Suppressor macrophage treated with lipopolysaccharide for 1 hour (primary cell): ENCODE measurements around the gene TMEM130.
"Not testable (repeated sequence)": the region's sequence is repeated elsewhere in the genome, so short reads cannot be mapped to it uniquely, and the experiment has no call there.

Experiments used
- DNase-seq, 3 donors: peaks; one replicate each; pipeline ENCODE4 v3.0.0-alpha.2; 2020 to 2022

The TMEM130 gene

DNA sequence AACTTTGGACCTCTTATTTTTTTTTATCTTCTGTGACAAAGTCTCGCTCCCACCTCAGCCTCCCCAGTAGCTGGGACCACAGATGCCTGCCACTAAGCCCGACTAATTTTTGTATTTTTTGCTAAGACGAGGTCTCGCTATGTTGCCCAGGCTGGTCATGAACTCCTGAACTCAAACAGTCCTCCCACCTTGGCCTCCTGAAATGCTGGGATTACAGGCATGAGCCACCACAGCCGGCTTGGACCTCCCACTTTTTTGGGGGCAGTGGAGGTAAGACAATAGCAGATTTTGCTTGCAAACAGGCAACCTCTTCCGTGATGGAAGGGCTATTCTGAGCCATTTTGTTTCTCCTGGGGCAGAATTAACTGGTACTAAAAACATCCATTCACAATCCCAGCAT, 7.3 kb upstream of the TMEM130 start:
- DNase-seq = no peak

DNA sequence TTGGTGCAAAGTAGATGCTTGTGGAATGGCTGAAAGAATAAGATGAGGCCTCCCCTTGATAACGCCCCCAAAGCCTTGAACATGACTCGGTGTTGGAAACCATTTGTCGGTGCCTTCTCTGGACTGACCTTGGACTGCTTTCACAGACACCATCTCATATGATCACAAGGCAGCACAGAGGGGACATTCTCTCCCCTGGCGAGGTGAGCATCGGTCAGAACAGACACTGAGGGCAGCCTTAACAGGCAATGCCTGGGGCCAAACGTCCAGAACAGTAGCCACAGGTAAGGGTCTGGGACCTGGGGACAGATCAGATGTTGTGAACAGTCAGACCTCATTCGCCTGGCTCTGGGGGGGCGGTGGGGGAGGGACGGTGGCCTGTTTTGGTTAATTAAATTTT, 5.7 kb upstream of the TMEM130 start:
- DNase-seq = no peak

- DNase-seq = no peak
Observed at GRCh38 chr7:98874942-98875341, 5.1 kb upstream of the TMEM130 start.

DNA sequence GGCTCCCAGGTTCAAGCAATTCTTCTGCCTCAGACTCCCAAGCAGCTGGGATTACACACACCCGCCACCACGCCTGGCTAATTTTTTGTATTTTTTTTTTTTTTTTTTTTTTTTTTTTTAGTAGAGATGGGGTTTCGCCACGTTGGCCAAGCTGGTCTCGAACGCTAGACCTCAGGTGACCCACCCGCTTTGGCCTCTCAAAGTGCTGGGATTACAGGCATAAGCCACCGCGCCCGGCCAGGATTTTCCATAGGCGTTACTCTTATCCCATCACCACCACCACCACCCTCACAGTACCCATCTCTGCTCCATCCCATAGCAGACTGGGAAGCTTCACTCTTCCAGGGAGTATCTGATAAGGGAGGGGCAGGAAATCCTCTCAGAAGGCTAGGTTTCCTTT, 3.8 kb upstream of the TMEM130 start:
- not testable (repeated sequence) for DNase-seq

DNA sequence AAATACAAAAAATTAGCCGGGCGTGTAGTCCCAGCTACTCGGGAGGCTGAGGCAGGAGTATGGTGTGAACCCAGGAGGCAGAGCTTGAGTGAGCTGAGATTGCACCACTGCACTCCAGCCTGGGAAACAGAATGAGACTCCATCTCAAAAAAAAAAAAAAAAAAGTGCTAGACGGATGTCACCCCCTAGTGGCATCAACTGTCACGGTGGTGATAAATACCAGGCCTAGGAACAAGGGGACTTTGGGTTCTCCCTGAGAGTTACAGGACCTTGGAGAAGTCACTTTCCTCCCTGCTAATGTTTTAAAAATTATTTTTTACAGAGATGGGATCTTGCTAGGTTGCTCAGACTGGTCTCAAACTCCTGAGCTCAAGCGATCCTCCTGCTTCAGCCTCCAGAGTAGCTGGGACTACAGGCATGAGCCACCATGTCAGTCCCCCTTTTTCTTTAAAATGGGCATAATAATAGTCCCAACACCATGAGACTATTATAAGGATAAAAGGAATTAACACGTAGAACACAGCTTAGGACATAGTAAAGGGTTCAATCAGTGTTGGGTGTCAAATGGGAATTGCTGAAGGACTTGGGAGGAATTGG, 2.6 kb upstream of the TMEM130 start:
- peak; percentile 65 to 75 (median 69) for DNase-seq

GRCh38 chr7:98870807-98871491, 1.1 kb upstream of the TMEM130 start:
- DNase-seq = no peak

DNA sequence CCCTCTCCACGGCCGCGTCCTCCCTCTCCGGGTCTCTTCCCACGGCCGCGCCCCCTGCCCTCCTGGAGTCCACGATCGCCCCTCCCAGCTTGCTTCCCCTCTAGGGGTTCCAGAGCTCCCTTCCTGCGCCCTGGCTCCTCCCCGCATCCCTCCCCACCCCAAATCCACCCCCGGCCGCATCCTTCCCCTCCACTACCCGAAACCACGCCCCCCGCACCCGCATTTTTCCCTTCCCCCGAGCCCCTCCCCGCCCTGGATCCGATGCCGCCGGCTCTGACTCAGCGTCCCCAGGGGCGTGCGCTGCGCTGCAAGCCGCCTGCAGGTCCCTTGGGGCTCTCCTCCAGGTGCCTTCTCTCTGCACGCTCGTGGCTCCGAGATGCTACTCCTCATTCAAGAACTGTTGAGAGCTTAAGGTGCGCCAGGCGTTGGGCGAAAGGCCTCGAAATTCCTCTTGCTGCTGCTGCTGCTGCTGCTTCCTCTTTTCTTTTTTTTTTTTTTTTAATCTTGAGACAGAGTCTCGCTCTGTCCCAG, 372 bp upstream of the TMEM130 start:
- DNase-seq = peak; percentile 57 to 80 (median 74)

DNA sequence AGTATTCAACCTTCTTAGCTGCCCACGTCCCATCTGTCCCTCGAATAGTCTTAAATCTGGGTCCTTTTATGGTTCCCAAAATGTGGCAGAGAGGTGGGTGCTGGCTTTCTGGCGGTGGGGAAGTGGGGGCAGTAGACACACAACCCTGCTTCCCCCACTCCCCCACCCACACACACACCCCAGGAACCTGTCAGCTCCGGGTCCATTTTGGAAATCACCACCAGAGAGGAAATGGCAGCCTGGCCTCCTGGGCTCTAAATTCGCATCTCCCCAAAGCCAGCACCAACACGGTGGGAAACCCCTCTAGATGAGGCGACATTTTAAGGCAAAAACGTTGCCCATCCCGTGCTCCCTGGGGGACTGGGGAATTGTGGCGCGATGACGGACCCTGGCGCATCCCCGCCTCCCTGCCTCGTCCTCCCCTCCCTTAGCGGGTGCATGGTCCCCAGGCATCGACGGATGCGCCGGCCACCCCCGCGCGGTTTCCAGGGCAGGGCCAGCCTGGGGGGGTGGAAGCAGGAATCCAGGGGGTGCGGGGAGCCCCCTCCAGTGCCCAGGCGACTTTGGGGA, 702 bp downstream of the TMEM130 start:
- DNase-seq = peak in 1 of 3 donors; percentile 5

- DNase-seq = peak; percentile 37 to 63 (median 60)
Observed at GRCh38 chr7:98868450-98868849, 1.4 kb downstream of the TMEM130 start.

DNA sequence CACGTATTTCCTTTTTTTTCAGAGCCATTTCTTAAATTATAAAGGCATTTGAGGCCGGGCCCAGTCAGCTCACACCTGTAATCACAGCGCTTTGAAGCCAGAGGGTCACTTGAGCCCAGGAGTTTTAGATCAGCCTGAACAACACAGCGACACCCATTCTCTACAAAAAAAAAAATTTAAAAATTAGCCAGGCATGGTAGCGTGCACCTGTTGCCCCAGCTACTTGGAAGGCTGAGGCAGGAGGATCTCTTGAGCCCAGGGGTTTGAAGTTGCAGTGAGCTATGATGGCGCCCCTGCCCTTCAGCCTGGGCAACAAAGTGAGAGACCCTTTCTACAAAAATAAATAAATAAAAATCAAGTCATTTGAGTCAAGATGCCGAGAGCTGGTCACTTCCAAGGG, 3.0 kb downstream of the TMEM130 start:
- no peak for DNase-seq

DNA sequence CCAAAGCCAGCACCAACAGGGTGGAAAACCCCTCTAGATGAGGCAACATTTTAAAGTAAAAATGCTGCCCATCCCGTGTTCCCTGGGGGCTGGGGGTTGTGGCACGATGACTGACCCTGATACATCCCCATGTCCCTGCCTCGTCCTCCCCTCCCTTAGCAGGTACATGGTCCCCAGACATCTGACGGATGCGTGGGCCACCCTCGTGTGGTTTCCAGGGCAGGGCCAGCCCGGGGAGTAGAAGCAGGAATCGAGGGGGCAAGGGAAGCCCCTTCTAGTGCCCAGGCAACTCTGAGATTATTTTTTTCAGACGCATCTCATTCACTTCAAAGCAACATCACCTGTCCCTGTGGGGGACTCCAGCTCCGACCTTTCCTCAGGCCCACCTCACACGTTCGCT, 3.5 kb downstream of the TMEM130 start:
- no peak for DNase-seq

DNA sequence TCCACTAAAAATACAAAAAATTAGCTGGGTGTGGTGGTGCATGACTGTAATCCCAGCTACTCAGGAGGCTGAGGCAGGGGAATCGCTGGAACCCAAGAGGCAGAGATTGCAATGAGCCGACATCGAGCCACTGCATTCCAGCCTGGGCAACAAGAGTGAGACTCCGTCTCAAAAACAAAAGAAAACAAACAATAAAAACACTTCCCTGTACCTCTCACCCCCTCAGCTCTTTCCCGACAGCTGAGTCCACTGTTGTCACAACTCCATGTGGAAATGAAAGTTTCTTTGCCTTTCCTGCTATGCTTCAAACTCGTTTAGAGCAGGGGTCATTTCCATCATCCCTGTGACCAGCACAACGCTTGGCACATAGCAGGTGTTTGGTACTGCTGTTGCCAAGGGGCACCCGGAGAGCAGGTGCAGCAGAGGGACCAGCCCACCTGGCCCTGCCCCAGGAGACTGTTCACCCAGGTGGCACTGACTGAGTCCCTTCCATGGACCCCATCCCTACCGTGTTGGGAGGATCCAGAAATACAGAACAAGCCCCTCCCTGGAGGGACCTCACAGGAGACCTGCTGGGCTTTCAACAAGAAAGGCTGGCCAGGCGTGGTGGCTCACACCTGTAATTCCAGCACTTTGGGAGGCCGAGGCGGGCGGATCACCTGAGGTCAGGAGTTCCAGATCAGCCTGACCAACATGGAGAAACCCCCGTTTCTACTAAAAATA, 4.9 kb downstream of the TMEM130 start:
- peak in 2 of 3 donors; percentile 40 to 56 for DNase-seq

DNA sequence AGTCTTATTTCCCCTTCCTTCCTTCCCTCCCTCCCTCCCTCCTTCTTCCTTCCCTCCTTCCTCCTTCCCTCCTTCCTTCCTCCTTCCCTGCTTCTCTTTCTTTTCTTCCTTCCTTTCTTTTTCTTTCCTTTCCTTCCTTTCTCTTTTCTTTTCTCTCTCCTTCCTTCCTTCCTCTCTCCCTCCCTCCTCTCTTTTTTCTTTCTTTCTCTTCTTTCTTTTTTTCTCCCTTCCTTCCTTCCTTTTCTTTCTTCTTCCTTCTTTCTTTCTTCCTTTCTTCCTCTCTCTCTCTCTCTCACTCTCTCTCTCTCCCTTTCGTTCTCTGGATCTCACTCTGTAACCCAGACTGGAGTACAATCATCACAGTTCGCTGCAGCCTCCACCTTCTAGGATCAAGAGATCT, 6.2 kb downstream of the TMEM130 start:
- no peak for DNase-seq

GRCh38 chr7:98862716-98863420, 6.9 kb downstream of the TMEM130 start:
- no peak for DNase-seq

- DNase-seq = no peak
Observed at GRCh38 chr7:98862203-98862602, 7.6 kb downstream of the TMEM130 start.

GRCh38 chr7:98860071-98860470, 9.7 kb downstream of the TMEM130 start:
- DNase-seq = peak in 2 of 3 donors; percentile 35 to 43

DNA sequence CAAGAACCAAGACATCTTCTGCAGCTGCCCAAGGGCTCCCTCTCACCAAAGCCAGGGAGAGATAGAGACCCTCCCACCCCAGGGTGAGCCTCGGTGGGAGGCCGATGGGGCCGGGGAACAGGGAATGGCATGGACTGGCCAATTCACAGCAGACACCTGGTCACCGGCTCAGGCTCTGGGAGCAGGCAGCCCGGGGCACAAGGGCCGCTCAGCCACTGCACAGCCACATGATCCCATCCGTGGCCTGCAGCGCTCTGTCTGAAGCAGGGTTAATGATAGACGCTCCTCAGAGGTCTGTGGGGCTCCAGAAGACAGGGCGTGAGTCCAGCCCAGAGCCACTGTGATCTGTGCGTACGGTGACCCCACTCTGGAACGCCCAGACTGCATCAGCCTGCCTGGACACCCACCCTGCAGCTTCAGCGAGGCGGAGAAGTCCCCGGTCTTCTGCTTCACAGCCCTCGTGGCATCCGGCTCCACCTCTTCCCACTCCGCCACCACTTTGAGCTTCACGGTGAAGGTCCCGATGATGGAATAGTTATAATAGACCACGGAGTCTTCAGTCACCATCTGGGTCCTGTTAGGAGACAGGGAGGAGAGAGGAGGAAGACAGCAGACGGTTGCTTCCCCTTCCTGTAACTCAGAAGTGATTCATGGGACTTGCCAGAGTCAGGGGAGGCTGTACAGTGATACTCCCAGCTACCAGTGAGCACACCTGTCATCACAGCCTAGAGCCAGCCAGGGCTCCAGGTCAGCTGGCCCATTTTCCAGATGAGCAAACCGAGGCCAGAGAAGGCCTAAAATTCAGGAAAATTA, 14.0 kb downstream of the TMEM130 start:
- peak; percentile 15 to 21 (median 17) for DNase-seq

DNA sequence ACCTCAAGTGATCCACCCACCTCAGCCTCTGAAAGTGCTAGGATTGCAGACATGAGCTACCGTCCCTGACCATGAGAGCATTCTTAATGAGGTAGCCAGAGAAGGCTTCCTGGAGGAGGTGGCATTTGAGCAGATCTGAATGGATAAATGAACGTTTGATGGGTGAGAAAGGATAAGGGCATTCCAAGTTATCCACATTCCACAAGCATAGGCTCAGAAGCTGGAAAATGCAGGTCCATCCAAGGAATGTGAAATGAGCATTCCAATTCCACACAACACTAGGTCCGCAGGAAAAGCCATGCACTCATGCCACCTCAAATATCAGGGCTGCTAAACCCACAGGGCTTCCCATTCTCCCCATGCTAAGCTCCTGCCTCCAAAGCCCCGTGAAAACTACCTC, 17.0 kb downstream of the TMEM130 start:
- DNase-seq = no peak

GRCh38 chr7:98848918-98849317, 20.9 kb downstream of the TMEM130 start:
- DNase-seq = no peak

GRCh38 chr7:98842552-98842951, 27.3 kb downstream of the TMEM130 start:
- DNase-seq = not testable (repeated sequence)

DNA sequence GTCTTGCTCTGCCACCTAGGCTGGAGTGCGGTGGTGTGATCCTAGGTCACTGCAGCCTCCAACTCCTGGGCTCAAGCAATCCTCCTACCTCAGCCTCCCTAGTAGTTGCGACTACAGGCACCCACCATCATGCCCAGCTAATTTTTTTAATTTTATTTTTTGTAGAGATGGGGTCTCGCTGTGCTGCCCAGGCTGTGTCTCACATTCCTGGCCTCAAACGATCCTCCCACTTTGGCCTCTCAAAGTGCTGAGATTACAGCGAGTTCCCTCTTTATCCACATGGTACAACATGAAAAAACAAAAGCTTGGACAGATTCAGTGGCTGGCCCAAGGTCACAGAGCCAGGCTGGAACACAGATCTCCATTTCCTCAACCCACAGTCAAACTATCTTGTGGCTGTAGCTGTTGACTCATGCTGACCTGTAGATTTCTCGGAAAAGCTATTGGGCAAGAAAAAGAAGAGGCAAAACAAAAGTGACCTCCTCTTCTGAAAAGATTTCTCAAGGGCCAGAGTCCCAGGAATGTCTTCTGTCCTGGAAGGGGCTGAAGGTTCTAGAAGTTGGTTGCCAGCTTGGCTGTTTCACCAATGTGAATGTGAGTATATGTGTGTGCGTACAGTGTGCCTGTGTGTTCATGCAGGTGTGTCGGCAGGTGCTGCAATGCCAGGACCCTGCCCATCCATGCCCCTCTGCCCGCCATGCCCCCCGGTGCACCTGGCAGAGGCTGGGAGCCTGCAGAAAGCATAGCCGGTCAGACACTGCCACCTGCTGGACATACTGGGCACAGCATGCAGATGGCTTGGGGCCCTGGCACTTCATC, 28.4 kb downstream of the TMEM130 start:
- DNase-seq = peak; percentile 48 to 66 (median 64)
